SK-N-SH (cell line): ENCODE measurements around the gene TMEM126A. TPM values are rescaled to one million over a fixed set of nuclear protein-coding genes. Genes with fewer than 3 reads are reported as not detected.
A peak's percentile ranks its signal among the peaks of the same experiment; 100 is the strongest.

Source experiments
- CTCF ChIA-PET: fragments of 300-600, 350-600 bp; formaldehyde crosslinking; extraction: SDS; loops from one replicate; lab custom pipeline; 2021; lab: Yijun Ruan, JAX
- POLR2A ChIA-PET: fragments of 350-600 bp; sonication (Branson Sonifier 250); formaldehyde crosslinking; extraction: SDS; loops from one replicate; lab custom pipeline; 2020; ENCODE audit warnings: antibody characterized with exemption, inconsistent platforms; lab: Yijun Ruan, JAX
- DNase-seq: peaks from one replicate; pipeline ENCODE4 v3.0.0; 2012
- H2AFZ ChIP-seq: fragments of 200-600 bp; sonication (generic); 2 replicates; pipeline ENCODE4 v1.8.1; 2016; ENCODE audit warnings: antibody characterized with exemption, mild to moderate bottlenecking, low read depth
- H3F3A ChIP-seq: fragments of 200-600 bp; sonication (generic); replicated peaks from 2 replicates; pipeline ENCODE3; 2016; ENCODE audit warnings: antibody characterized with exemption, mild to moderate bottlenecking; ENCODE audit not compliant: insufficient read depth
- H3K27ac ChIP-seq, 2 experiments: fragments of 200-500 bp in 1 of 2; fragments of 200-600 bp in 1 of 2; sonication (Bioruptor generic) in 1 of 2; sonication (generic), shearing (Covaris generic) in 1 of 2; 2 replicates each; pipeline versions ENCODE4 v1.5.1 to v1.6.1; 2014 to 2016; ENCODE audit warnings: low read depth in 2 of 2, inconsistent platforms in 1 of 2, low read length in 1 of 2, mild to moderate bottlenecking in 1 of 2, mixed read lengths in 1 of 2
- H3K27me3 ChIP-seq: fragments of 200-600 bp; sonication (generic), shearing (Covaris generic); 2 replicates; pipeline ENCODE4 v1.6.1; 2016; ENCODE audit warnings: mixed run types; ENCODE audit not compliant: insufficient read depth
- H3K36me3 ChIP-seq, 2 experiments: fragments of 200-500 bp in 1 of 2; fragments of 200-600 bp in 1 of 2; sonication (Bioruptor generic) in 1 of 2; sonication (generic) in 1 of 2; replicated peaks in 1 of 2; 2 replicates each; pipeline versions ENCODE3 to v1.5.1; 2014 to 2016; ENCODE audit warnings: low read length in 1 of 2, mild to moderate bottlenecking in 1 of 2; ENCODE audit not compliant: insufficient read depth in 2 of 2, control insufficient read depth in 1 of 2
- H3K4me1 ChIP-seq, 2 experiments: fragments of 200-500 bp in 1 of 2; fragments of 200-600 bp in 1 of 2; sonication (Bioruptor generic) in 1 of 2; sonication (generic), shearing (Covaris generic) in 1 of 2; 2 replicates each; pipeline versions ENCODE4 v1.5.1 to v1.6.1; 2014 to 2016; ENCODE audit warnings: low read depth in 1 of 2, low read length in 1 of 2, mixed run types in 1 of 2; ENCODE audit not compliant: insufficient read depth in 2 of 2, control insufficient read depth in 1 of 2
- H3K4me2 ChIP-seq: fragments of 200-600 bp; sonication (generic), shearing (Covaris generic); 2 replicates; pipeline ENCODE4 v1.6.1; 2017; ENCODE audit warnings: mixed run types
- H3K4me3 ChIP-seq, 2 experiments: fragments of 200-500 bp in 1 of 2; fragments of 200-600 bp in 1 of 2; sonication (Bioruptor generic) in 1 of 2; sonication (generic), shearing (Covaris generic) in 1 of 2; 2 replicates each; pipeline versions ENCODE4 v1.5.1 to v1.8.1; 2014 to 2016; ENCODE audit warnings: low read depth in 2 of 2, inconsistent platforms in 1 of 2, low read length in 1 of 2, mild to moderate bottlenecking in 1 of 2, mixed read lengths in 1 of 2, moderate library complexity in 1 of 2
- H3K79me2 ChIP-seq: fragments of 200-600 bp; sonication (generic); 2 replicates; pipeline ENCODE4 v1.8.1; 2017; ENCODE audit warnings: mild to moderate bottlenecking; ENCODE audit not compliant: insufficient read depth
- H3K9ac ChIP-seq: fragments of 200-600 bp; sonication (generic); 2 replicates; pipeline ENCODE4 v1.6.1; 2017; ENCODE audit warnings: mixed run types
- H3K9me2 ChIP-seq: fragments of 200-600 bp; sonication (generic); 2 replicates; pipeline ENCODE4 v1.6.1; 2017; ENCODE audit warnings: mixed run types
- H3K9me3 ChIP-seq: fragments of 200-600 bp; sonication (generic); 2 replicates; pipeline ENCODE4 v1.6.1; 2017; ENCODE audit warnings: mixed run types, mild to moderate bottlenecking, moderate library complexity
- H4K20me1 ChIP-seq: fragments of 200-600 bp; sonication (generic); 2 replicates; pipeline ENCODE4 v1.6.1; 2017; ENCODE audit warnings: mild to moderate bottlenecking, mixed run types; ENCODE audit not compliant: insufficient read depth
- CHD2 ChIP-seq: fragments of 150-350 bp; IDR thresholded peaks from 2 replicates; pipeline ENCODE4 v1.6.1; 2018; ENCODE audit warnings: low read length; ENCODE audit not compliant: partially characterized antibody
- EZH2phosphoT487 ChIP-seq: fragments of 200-600 bp; sonication (generic); IDR thresholded peaks from 2 replicates; pipeline ENCODE4 v1.6.1; 2017; ENCODE audit warnings: low read depth, mixed run types, mild to moderate bottlenecking, antibody characterized with exemption, moderate library complexity, borderline replicate concordance
- GATA2 ChIP-seq: sonication (generic); formaldehyde crosslinking; IDR thresholded peaks from 2 replicates; pipeline ENCODE4 v1.5.0; 2020; ENCODE audit warnings: mild to moderate bottlenecking, missing genetic modification reagents
- IRF3 ChIP-seq: fragments of 150-350 bp; IDR thresholded peaks from 2 replicates; pipeline ENCODE4 v1.6.1; 2016; ENCODE audit warnings: mild to moderate bottlenecking, low read depth, low read length
- JUND ChIP-seq: IDR thresholded peaks from 2 replicates; pipeline ENCODE4 v1.4.0; 2012
- MEF2A ChIP-seq: IDR thresholded peaks from 2 replicates; pipeline ENCODE4 v1.4.0; 2012; ENCODE audit warnings: low read depth, borderline replicate concordance
- RXRA ChIP-seq: IDR thresholded peaks from 2 replicates; pipeline ENCODE4 v1.4.0; 2012; ENCODE audit warnings: low read depth, mild to moderate bottlenecking, borderline replicate concordance
- SIN3A ChIP-seq: IDR thresholded peaks from 2 replicates; pipeline ENCODE4 v1.6.1; 2012; ENCODE audit warnings: low read depth, mild to moderate bottlenecking, low read length, moderate library complexity, borderline replicate concordance
- SMC3 ChIP-seq: IDR thresholded peaks from 2 replicates; pipeline ENCODE4 v1.6.1; 2012; ENCODE audit warnings: low read depth, low read length, improper control_type of control experiment
- TAF1 ChIP-seq: IDR thresholded peaks from 2 replicates; pipeline ENCODE4 v1.6.1; 2012; ENCODE audit warnings: low read depth, mild to moderate bottlenecking, low read length, moderate library complexity, borderline replicate concordance
- TCF12 ChIP-seq: IDR thresholded peaks from 2 replicates; pipeline ENCODE4 v1.4.0; 2012
- TEAD4 ChIP-seq: IDR thresholded peaks from 2 replicates; pipeline ENCODE4 v1.4.0; 2012; ENCODE audit warnings: mild to moderate bottlenecking, borderline replicate concordance; ENCODE audit not compliant: insufficient read depth
- YY1 ChIP-seq: IDR thresholded peaks from 2 replicates; pipeline ENCODE4 v1.4.0; 2012; ENCODE audit warnings: low read depth, mild to moderate bottlenecking
- WGBS: methylation state at CpG from one replicate; pipeline ENCODE4 v1.1.6; 2017; ENCODE audit warnings: low lambda C conversion rate; 5-methylcytosine and 5-hydroxymethylcytosine counted together
- polyA plus RNA-seq, 3 experiments: library from polyadenylated mRNA; depleted of rRNA; stranded (reverse); fragments of >200 nt; gene quantifications; 2 replicates each; pipeline ENCODE4 v1.2.3, GENCODE V29; 2012
- TF ChIP-seq, protein P1 (sequence below): IDR thresholded peaks from 2 replicates; pipeline ENCODE4; 2012
- TF ChIP-seq, protein P2 (sequence below): IDR thresholded peaks from 2 replicates; pipeline ENCODE4 v1.4.0; 2012; ENCODE audit warnings: low read depth
- TF ChIP-seq, protein P3 (sequence below): IDR thresholded peaks from 2 replicates; pipeline ENCODE4 v1.4.0; 2012; ENCODE audit warnings: low read depth, borderline replicate concordance
- TF ChIP-seq, protein P4 (sequence below): fragments of 150-350 bp; IDR thresholded peaks from 2 replicates; pipeline ENCODE4 v1.6.1; 2017; ENCODE audit warnings: antibody characterized with exemption, low read length, low read depth, borderline replicate concordance
- TF ChIP-seq, protein P5 (sequence below): fragments of 200-600 bp; sonication (generic); IDR thresholded peaks from 2 replicates; pipeline ENCODE4 v1.6.1; 2017; ENCODE audit warnings: antibody characterized with exemption, mild to moderate bottlenecking, moderate library complexity

TMEM126A gene
- polyA plus RNA-seq, 1 of the 3 experiments (the other 2 are of a cell fraction): 30.5 TPM

- no peaks in the 10 kb centered on the region for H3K27me3 ChIP-seq
- no peak for DNase-seq
- ChIA-PET POLR2A (interaction anchor here (1.8 kb wide), 1 partner anchor 15 kb away, joined by 4 read pairs; the partner anchor contains the start of gene TMEM126A), CTCF (interaction anchor here (1.0 kb wide), 1 partner anchor 9 kb away, joined by 4 read pairs; no protein-coding TSS in a partner anchor)
- peak overlapping the region; percentile 86 for H3K4me2 ChIP-seq
- H3K4me1 ChIP-seq: peaks cover 14 to 37% of the 10 kb centered on the region in 2 experiments; a peak in 3 of 4 replicates
- no peaks in the 10 kb centered on the region for H3K9me3 ChIP-seq
- peaks cover 76% of the 10 kb centered on the region for H3K79me2 ChIP-seq
- 5% methylated on average over 4 of the region's 4 CpGs for WGBS
- H3K9me2 ChIP-seq: no peaks in the 10 kb centered on the region
- H4K20me1 ChIP-seq: peaks cover 68% of the 10 kb centered on the region
- TF ChIP-seq TCF12 (peak; percentile 31; the same call in 1 of the 2 replicates), TAF1 (no peak)
- H2AFZ ChIP-seq: no peak overlapping the region
- peaks cover 63% of the 10 kb centered on the region in 2 experiments for H3K36me3 ChIP-seq
- H3F3A ChIP-seq: peaks cover 3% of the 10 kb centered on the region
- peak overlapping the region; percentile 99; the same call in 1 of the 2 replicates for H3K9ac ChIP-seq
- H3K4me3 ChIP-seq: peak overlapping the region; percentile 94 to 95
- H3K27ac ChIP-seq: peak overlapping the region in 1 of 2 experiments; percentile 39; a peak in 1 of 4 replicates
These were observed 14.4 kb downstream of the TMEM126A start for GRCh38 chr11:85661972-85662664.

DNA sequence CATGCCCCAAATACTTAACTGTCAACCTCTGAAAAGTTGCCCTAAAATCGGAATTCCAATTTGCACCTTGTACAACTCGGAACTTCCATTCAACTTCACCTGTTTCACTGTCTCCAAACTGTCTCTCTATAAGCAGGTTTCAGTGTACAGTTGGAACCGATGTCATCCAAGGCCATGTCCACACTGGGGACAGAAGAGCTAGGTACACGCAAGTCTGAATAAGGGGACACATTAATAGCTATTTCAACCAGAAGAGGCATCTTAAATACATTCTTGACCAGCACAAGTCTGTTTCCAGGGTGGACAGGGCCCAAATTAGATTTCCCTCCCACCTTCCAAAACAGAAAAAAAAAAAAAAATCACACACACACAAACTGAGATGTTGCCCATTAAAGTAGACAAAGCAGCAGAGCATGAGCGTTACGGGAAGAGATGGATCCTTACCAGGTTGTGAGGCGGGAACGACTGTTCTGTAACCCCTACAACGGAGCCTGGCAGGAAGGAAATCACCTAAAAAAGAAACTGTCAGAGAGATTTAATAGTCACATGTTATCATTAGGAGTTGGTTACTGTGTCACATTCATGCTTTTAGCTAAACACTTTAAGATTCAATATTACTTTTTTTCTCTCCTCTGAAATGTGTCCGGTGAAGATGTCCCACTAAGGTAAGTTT, 15.4 kb downstream of the TMEM126A start:
- Histone ChIP-seq H3K4me2 (peak overlapping the region; percentile 86), H3F3A (no peaks in the 10 kb centered on the region), H3K27ac (peak overlapping the region; percentile 3 to 95; a peak in 2 of 4 replicates), H4K20me1 (peaks cover 59% of the 10 kb centered on the region), H3K4me1 (peaks cover 14 to 33% of the 10 kb centered on the region in 2 experiments; a peak in 3 of 4 replicates), H3K36me3 (peaks cover 52% of the 10 kb centered on the region in 2 experiments), H3K9me3 (no peaks in the 10 kb centered on the region), H3K9ac (peak overlapping the region; percentile 99), H3K27me3 (no peaks in the 10 kb centered on the region), H3K4me3 (peak overlapping the region; percentile 94 to 95), H2AFZ (no peak overlapping the region), H3K9me2 (0 out of 2 replicates have a peak, but pooled peaks cover 3% of the 10 kb centered on the region), H3K79me2 (peaks cover 65% of the 10 kb centered on the region)
- CTCF ChIA-PET: interaction anchor here (0.8 to 2.9 kb wide), 6 partner anchors 12 to 531 kb away, joined by 3 to 15 read pairs (median 3); partner anchors contain the start of gene TMEM126A
- no peak for DNase-seq
- POLR2A ChIA-PET: interaction anchor here (1.6 to 2.9 kb wide), 2 partner anchors 9 to 15 kb away, joined by 4 to 23 read pairs; partner anchors contain the start of gene TMEM126A
- 2% methylated on average over 10 of the region's 10 CpGs for WGBS
- TF ChIP-seq RXRA (no peak), MEF2A (no peak), EZH2phosphoT487 (no peak), YY1 (no peak), IRF3 (no peak), SIN3A (no peak), TAF1 (no peak), SMC3 (no peak), GATA2 (CRISPR knock-in tag) (no peak), CHD2 (no peak), TEAD4 (no peak), JUND (no peak)
- TF ChIP-seq, protein P1, sequence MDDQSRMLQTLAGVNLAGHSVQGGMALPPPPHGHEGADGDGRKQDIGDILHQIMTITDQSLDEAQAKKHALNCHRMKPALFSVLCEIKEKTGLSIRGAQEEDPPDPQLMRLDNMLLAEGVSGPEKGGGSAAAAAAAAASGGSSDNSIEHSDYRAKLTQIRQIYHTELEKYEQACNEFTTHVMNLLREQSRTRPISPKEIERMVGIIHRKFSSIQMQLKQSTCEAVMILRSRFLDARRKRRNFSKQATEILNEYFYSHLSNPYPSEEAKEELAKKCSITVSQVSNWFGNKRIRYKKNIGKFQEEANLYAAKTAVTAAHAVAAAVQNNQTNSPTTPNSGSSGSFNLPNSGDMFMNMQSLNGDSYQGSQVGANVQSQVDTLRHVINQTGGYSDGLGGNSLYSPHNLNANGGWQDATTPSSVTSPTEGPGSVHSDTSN: no peak
- TF ChIP-seq, protein P2, sequence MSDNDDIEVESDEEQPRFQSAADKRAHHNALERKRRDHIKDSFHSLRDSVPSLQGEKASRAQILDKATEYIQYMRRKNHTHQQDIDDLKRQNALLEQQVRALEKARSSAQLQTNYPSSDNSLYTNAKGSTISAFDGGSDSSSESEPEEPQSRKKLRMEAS: no peak
- TF ChIP-seq, protein P3, sequence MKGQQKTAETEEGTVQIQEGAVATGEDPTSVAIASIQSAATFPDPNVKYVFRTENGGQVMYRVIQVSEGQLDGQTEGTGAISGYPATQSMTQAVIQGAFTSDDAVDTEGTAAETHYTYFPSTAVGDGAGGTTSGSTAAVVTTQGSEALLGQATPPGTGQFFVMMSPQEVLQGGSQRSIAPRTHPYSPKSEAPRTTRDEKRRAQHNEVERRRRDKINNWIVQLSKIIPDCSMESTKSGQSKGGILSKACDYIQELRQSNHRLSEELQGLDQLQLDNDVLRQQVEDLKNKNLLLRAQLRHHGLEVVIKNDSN: no peak
- TF ChIP-seq, protein P4, sequence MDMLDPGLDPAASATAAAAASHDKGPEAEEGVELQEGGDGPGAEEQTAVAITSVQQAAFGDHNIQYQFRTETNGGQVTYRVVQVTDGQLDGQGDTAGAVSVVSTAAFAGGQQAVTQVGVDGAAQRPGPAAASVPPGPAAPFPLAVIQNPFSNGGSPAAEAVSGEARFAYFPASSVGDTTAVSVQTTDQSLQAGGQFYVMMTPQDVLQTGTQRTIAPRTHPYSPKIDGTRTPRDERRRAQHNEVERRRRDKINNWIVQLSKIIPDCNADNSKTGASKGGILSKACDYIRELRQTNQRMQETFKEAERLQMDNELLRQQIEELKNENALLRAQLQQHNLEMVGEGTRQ: no peak
- TF ChIP-seq, protein P5, sequence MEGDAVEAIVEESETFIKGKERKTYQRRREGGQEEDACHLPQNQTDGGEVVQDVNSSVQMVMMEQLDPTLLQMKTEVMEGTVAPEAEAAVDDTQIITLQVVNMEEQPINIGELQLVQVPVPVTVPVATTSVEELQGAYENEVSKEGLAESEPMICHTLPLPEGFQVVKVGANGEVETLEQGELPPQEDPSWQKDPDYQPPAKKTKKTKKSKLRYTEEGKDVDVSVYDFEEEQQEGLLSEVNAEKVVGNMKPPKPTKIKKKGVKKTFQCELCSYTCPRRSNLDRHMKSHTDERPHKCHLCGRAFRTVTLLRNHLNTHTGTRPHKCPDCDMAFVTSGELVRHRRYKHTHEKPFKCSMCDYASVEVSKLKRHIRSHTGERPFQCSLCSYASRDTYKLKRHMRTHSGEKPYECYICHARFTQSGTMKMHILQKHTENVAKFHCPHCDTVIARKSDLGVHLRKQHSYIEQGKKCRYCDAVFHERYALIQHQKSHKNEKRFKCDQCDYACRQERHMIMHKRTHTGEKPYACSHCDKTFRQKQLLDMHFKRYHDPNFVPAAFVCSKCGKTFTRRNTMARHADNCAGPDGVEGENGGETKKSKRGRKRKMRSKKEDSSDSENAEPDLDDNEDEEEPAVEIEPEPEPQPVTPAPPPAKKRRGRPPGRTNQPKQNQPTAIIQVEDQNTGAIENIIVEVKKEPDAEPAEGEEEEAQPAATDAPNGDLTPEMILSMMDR: no peak
